GM19351 (cell line): ENCODE data around the gene MRPL2.
"Not testable (repeated sequence)": the region's sequence is repeated elsewhere in the genome, so short reads cannot be mapped to it uniquely, and the experiment has no call there.

Experiments
- ATAC-seq: cut with Tn5 transposase; IDR thresholded peaks from one replicate; pipeline ENCODE4 v1.9.1; 2021; ENCODE audit warnings: mild to moderate bottlenecking, moderate library complexity; ENCODE audit not compliant: unreplicated experiment

MRPL2 gene

DNA sequence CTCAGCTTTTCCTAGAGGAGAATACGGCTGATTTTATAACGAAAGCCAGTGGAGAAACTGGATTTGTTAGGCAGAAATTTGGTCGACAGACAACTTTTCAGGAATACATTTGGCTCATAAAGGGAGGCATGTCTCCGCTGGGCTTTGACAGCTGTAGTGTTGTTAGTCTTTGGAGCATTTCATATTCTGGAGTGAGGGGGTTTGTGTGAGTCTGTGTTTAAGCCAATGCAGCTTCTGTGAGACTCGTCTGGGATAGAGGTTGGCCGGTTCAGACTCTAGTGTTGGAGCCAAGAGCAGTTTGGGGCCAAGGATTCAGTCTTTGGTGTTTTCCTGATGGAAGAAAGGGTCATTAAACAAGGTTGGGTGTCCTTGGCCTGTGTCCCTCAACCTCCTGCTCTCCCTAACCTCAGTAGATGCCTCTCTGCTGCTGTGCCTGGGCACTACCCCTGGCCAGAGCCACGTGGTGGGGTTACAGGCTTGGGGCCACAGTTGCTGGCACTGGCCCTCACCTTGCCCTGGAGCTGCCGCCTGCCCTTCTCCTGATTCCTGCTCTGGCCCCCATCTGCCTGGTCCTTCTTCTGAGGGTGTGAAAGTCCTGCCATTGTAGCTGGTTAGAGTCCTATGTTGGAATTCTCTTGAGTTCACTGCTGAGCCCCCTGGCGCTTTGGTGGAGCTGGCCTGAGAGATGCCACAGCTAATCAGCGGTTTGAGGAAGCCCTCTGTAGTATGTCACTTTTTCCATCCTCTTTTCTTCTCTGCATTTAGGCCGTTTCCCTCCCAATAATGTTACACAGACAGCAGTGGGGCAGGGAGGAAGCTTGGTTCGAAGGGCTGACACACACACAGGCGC is 23.8 kb upstream of the MRPL2 start:
- ATAC-seq: no peak

DNA sequence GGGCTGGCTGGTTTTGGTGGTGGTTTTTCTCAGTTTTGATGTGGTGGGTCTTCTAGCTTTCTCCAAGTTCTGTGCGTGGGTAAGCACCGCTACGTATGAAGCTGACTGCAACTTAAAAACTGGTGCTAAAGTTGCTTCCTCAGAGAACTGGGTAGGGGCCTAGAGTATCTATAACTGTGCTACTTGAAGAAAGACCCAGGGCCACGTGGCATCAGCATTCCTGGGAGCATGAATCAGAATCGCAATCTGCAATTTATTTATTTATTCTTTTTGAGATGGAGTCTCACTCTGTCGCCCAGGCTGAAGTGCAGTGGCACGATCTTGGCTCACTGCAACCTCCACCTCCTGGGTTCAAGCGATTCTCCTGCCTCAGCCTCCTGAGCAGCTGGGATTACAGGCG is 22.7 kb upstream of the MRPL2 start:
- not testable (repeated sequence) for ATAC-seq

DNA sequence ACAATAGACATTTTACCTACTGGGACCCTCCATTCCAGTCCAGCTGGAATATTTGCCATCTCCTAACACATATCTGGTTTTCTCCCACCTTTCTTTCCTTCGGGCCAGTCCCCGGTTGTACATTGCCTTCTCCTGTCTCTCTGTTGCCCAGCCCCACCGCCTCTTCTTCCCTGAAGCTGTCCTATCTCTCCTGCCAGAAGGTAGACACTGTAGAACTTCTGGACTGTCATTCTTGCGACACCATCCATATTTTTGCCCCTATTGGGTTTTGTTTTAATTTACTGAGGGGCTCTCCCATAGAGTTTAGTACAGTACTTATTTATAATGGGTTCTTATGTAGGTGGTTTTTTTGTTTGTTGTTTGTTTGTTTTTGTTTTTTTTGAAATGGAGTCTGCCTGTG is 21.8 kb upstream of the MRPL2 start:
- no peak for ATAC-seq

DNA sequence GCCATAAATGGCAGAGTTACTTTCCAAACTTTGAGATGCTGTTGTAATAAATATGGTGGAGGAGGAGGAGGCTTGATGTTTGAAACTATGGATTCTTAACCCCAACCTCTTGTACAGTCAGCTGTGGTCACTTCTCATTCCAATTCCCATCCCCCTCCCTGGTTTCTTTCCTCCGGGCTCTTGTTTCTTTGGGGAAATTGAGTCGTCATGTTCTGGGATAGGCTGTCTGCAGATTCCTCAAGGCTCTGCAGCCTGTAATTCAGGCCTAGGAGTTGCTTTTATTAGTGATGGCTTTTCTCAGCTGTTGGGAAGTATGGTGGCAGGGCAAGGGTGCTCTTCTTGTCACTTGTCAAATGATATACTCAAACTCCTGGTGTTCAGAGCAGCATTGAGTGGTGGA is 19.5 kb upstream of the MRPL2 start:
- no peak for ATAC-seq

DNA sequence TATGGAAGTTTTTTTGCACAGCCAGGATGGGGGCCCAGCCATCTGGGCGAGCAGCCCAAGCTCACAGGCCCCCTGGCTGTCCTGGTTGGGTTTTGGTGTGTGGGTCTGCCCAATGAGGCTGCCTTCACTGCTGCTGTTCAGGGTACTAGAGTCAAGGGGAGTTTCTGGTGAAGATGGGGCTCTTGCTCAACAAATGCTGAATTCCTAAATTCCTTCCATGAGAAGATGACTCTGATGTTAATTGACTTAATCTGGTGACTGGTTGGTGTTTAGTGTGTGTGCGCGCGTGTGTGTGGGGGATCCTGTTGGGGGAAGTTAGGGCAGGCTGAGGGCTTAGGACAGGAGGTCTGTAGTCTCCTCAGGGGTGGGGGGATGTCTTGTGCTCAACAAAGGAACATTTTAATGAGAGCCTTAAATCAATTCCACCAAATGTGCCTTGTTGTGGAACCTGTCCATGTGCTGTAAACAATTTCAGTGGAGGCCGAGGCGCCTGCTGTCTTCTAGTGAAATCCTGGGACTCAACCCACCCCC is 18.8 kb upstream of the MRPL2 start:
- ATAC-seq: no peak

DNA sequence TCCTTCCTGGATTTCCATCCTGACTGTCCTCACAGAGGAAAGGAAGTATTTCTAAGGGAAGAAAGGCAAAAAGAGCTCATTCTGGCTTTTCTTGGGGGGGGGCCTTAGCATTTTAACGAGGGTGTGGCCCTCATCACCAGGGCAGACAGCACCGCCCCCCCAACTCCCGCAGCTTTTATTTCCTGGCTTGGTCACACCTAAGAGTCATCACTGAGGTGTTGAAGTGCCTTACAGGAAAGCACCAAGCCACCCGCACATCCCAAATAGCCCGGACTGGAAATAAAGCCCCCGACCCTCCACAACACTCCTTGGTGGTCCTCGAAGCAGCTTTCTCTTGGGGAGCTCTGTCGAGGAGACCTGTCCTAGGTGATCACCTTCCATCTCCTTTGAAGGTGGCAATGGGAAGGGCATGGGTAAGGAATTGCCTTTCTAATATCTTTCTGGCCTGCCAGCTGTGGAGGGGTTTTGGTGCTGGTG is 18.1 kb upstream of the MRPL2 start:
- no peak for ATAC-seq

GRCh38 chr6:43076464-43077332 is 17.5 kb upstream of the MRPL2 start:
- ATAC-seq: no peak

GRCh38 chr6:43075670-43076463 is 16.6 kb upstream of the MRPL2 start, which contains the start of gene PTK7:
TSS of gene PTK7 (plus strand) at chr6:43076314. CDS start at chr6:43076489, 175 bp downstream.
- no peak for ATAC-seq

- ATAC-seq: no peak
Observed at GRCh38 chr6:43074847-43075669, 15.8 kb upstream of the MRPL2 start.

- no peak for ATAC-seq
Observed at GRCh38 chr6:43070028-43070632, 10.9 kb upstream of the MRPL2 start.

- no peak for ATAC-seq
Observed at GRCh38 chr6:43062818-43063217, 3.6 kb upstream of the MRPL2 start.

DNA sequence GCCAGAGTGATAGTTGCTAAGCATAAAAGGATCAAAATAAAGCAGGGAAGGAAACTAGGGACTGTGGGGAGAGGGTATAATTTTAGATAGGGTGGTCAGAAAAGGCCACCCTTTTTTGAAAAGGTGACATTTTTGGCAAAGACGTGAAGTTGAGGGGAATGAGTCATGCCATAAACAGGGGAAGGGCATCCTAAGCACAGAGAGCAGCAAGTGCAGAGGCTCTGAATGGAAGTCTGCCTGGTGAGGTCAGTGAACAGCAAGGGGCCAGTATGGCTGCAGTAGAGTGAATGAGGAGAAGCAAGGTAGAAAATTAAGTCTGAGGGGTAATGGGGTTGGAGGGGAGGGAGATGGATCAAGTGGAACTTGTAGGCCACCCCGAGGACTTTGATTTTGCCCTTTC is 2.6 kb upstream of the MRPL2 start:
- ATAC-seq: no peak

GRCh38 chr6:43060755-43061633 is 1.8 kb upstream of the MRPL2 start:
- ATAC-seq: no peak

DNA sequence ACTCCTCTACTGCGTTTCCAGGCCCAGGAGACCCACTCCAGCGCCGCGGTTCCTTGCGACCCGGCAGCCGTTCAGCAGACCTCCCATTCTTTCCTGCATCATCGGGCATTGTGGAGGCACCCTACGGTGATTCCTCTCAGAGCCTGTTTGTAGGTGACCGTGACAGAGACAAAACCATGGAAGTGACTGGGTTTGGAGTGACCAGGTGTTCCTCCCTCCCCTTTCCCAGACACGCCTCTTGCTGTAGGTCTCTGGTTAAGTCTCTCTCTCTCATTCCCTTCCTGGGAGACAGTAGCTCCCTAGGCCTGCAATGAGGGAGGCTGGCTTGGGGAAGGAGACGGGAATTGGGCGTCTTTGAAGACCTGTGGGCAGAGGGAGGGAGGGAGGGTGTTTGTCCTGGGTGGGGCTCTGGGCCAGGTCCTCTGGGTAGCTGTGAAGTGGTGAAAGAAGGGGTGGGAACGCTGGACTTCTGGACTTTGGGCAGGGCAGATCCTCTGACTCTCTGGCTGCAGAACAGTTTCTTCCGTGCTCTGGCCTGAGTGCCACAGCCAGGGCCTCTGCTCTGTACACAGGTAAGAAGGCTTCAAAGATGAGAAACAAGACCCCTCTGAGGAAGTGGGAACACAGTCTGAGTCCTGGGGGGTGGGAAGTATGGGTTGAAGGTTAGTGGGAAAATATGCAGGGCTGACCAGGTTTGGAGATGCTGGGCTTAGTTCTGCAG is 960 bp upstream of the MRPL2 start:
- ATAC-seq: no peak

- ATAC-seq: no peak
Observed at GRCh38 chr6:43058531-43058930, 703 bp downstream of the MRPL2 start.

GRCh38 chr6:43055966-43056365 is 3.3 kb downstream of the MRPL2 start:
- ATAC-seq: no peak

- ATAC-seq: no peak
Observed at GRCh38 chr6:43054206-43054943, 4.9 kb downstream of the MRPL2 start.
